Suprapubic skin (tissue), 4 donors: ENCODE results near the gene CLEC4A. TPM values are rescaled to one million over a fixed set of nuclear protein-coding genes. Genes with fewer than 3 reads are reported as not detected.
"Not testable (repeated sequence)": the region's sequence is repeated elsewhere in the genome, so short reads cannot be mapped to it uniquely, and the experiment has no call there.

ENCODE experiments used
- DNase-seq, 2 donors: peaks; one replicate each; pipeline ENCODE4 v3.0.0-alpha.2; 2019; ENCODE audit warnings: low spot score in 2 of 2
- H3K27ac ChIP-seq: fragments of 200-600 bp; sonication (generic); one replicate; pipeline ENCODE4 v1.5.1; 2019
- H3K27me3 ChIP-seq: fragments of 200-600 bp; sonication (generic); one replicate; pipeline ENCODE4 v1.5.1; 2019
- H3K36me3 ChIP-seq: fragments of 200-600 bp; sonication (generic); one replicate; pipeline ENCODE4 v1.5.1; 2019
- H3K4me1 ChIP-seq: fragments of 200-600 bp; sonication (generic); one replicate; pipeline ENCODE4 v1.5.1; 2019
- H3K4me3 ChIP-seq: fragments of 200-600 bp; sonication (generic); one replicate; pipeline ENCODE4 v1.5.1; 2019; ENCODE audit warnings: mild to moderate bottlenecking
- H3K9me3 ChIP-seq: fragments of 200-600 bp; sonication (generic); one replicate; pipeline ENCODE4 v1.5.1; 2019
- CTCF ChIP-seq, 2 donors: fragments of 200-600 bp in 1 of 2; fragments of 450-650 bp in 1 of 2; sonication (generic) in 1 of 2; IDR thresholded peaks; one replicate each; pipeline ENCODE4 v1.5.1; 2016 to 2019; ENCODE audit warnings: antibody characterized with exemption in 2 of 2, mild to moderate bottlenecking in 1 of 2, moderate library complexity in 1 of 2
- EP300 ChIP-seq: sonication (generic); formaldehyde crosslinking; IDR thresholded peaks from one replicate; pipeline ENCODE4 v1.6.1; 2017; ENCODE audit warnings: antibody characterized with exemption
- POLR2A ChIP-seq, 2 donors: fragments of 450-650 bp; IDR thresholded peaks; one replicate each; pipeline ENCODE4 v1.6.1; 2017; ENCODE audit warnings: antibody characterized with exemption in 2 of 2, mild to moderate bottlenecking in 2 of 2, moderate library complexity in 2 of 2
- POLR2AphosphoS5 ChIP-seq, 3 donors: sonication (generic); formaldehyde crosslinking; IDR thresholded peaks; one replicate each; pipeline ENCODE4 v1.6.1; 2017; ENCODE audit warnings: antibody characterized with exemption in 3 of 3
- WGBS: methylation state at CpG from one replicate; pipeline ENCODE4 v1.1.5; 2018; 5-methylcytosine and 5-hydroxymethylcytosine counted together
- total RNA-seq, 4 donors: library from RNA; depleted of rRNA; stranded (reverse); fragments of >200 nt; gene quantifications; one replicate each; pipeline ENCODE4 v1.1.0, GENCODE V29; 2016

CLEC4A gene
- total RNA-seq, 4 donors from 2014 or later: 1.1 to 7.2 (median 1.7) TPM

- Histone ChIP-seq H3K9me3 (no peaks in the 10 kb centered on the region), H3K27ac (no peak overlapping the region), H3K4me3 (no peak overlapping the region), H3K27me3 (no peaks in the 10 kb centered on the region), H3K4me1 (no peaks in the 10 kb centered on the region), H3K36me3 (no peaks in the 10 kb centered on the region)
- no peak for TF ChIP-seq EP300
- TF ChIP-seq CTCF (IDR thresholded peaks at IDR 0.05): no peak
- no peak for TF ChIP-seq POLR2AphosphoS5 (IDR thresholded peaks at IDR 0.05)
- TF ChIP-seq POLR2A (IDR thresholded peaks at IDR 0.05): no peak
- no peak for DNase-seq
These were observed 34.2 kb downstream of the CLEC4A start for GRCh38 chr12:8157484-8158198.

GRCh38 chr12:8172911-8173310, 49.5 kb downstream of the CLEC4A start:
- H3K9me3 ChIP-seq, H3K36me3 ChIP-seq, H3K27me3 ChIP-seq, H3K4me1 ChIP-seq, DNase-seq, H3K27ac ChIP-seq, H3K4me3 ChIP-seq: not testable (repeated sequence)
- WGBS: 82% methylated on average over 2 of the region's 2 CpGs

- TF ChIP-seq CTCF (IDR thresholded peaks at IDR 0.05): peak in 1 of 2 donors; percentile 72
- peak; percentile 73 to 82 for DNase-seq
- H3K27me3 ChIP-seq, H3K4me1 ChIP-seq, H3K9me3 ChIP-seq, H3K36me3 ChIP-seq: not testable (repeated sequence)
- peak overlapping the region; percentile 39 for H3K27ac ChIP-seq
- H3K4me3 ChIP-seq: peak overlapping the region; percentile 67
- 0% methylated on average over 6 of the region's 43 CpGs for WGBS
These were observed 56.7 kb downstream of the CLEC4A start for GRCh38 chr12:8179989-8180585.

- H3K27ac ChIP-seq, H3K4me3 ChIP-seq, H3K4me1 ChIP-seq: not testable (repeated sequence)
These were observed 57.9 kb downstream of the CLEC4A start for GRCh38 chr12:8181271-8181670.

GRCh38 chr12:8182923-8183322, 59.5 kb downstream of the CLEC4A start:
- H3K4me3 ChIP-seq, H3K9me3 ChIP-seq, H3K27ac ChIP-seq, H3K27me3 ChIP-seq, DNase-seq, H3K36me3 ChIP-seq, H3K4me1 ChIP-seq: not testable (repeated sequence)
- 94% methylated on average over 7 of the region's 7 CpGs for WGBS

More at GRCh38 chr12:8181271-8181670, 57.9 kb downstream of the CLEC4A start:
- H3K27me3 ChIP-seq, DNase-seq, H3K36me3 ChIP-seq, H3K9me3 ChIP-seq: not testable (repeated sequence)

GRCh38 chr12:8183346-8183745, 59.9 kb downstream of the CLEC4A start:
- H3K9me3 ChIP-seq, H3K27me3 ChIP-seq, H3K4me3 ChIP-seq, H3K27ac ChIP-seq, H3K36me3 ChIP-seq, DNase-seq, H3K4me1 ChIP-seq: not testable (repeated sequence)
- 97% methylated on average over 18 of the region's 23 CpGs for WGBS

- H3K9me3 ChIP-seq: not testable (repeated sequence)
These were observed 60.8 kb downstream of the CLEC4A start for GRCh38 chr12:8184206-8184605.

GRCh38 chr12:8188088-8188487, 64.7 kb downstream of the CLEC4A start:
- not testable (repeated sequence) for H3K36me3 ChIP-seq, DNase-seq, H3K27ac ChIP-seq, H3K9me3 ChIP-seq, H3K4me1 ChIP-seq, H3K4me3 ChIP-seq, H3K27me3 ChIP-seq
- 73% methylated on average over 2 of the region's 2 CpGs for WGBS

More at GRCh38 chr12:8184206-8184605, 60.8 kb downstream of the CLEC4A start:
- H3K4me3 ChIP-seq, H3K4me1 ChIP-seq, DNase-seq, H3K27me3 ChIP-seq, H3K36me3 ChIP-seq, H3K27ac ChIP-seq: not testable (repeated sequence)
- no CpG with 5 or more reads among the region's 28 CpGs for WGBS

Other genes with a start within 250 kb of the CLEC4A start
- gene SLC2A3, start 187.4 kb upstream of the CLEC4A start, total RNA-seq: 10 to 100 TPM in 2 of 4 donors, 1 to 10 TPM in 2; 7.3 to 16.7 (median 9.6) TPM
- gene FOXJ2, start 90.9 kb upstream of the CLEC4A start, total RNA-seq: 10 to 100 TPM; 18.3 to 28.1 (median 25.0) TPM
- gene C3AR1, start 57.3 kb upstream of the CLEC4A start, total RNA-seq: 1 to 10 TPM in 3 of 4 donors, under 1 TPM in 1; 0.79 to 2.0 (median 1.3) TPM
- gene NECAP1, start 41.3 kb upstream of the CLEC4A start, total RNA-seq: 10 to 100 TPM; 25.4 to 48.6 (median 31.6) TPM
- not detected for gene ZNF705A, start 33.4 kb downstream of the CLEC4A start, total RNA-seq
- gene FAM90A1, start 104.0 kb downstream of the CLEC4A start, total RNA-seq: not detected